Fibroblast of pulmonary artery (primary cell): Measurements from ENCODE around the gene FOXP4.

Experiments used
- DNase-seq: peaks from one replicate; pipeline ENCODE4 v3.0.0-alpha.2; 2010; ENCODE audit warnings: low read depth
- H3K4me3 ChIP-seq: replicated peaks from 2 replicates; pipeline ENCODE4 v1.5.1; 2011; ENCODE audit warnings: low read depth, mild to moderate bottlenecking, control low read depth, low read length, moderate library complexity
- CTCF ChIP-seq: IDR thresholded peaks from 2 replicates; pipeline ENCODE4 v1.5.1; 2011; ENCODE audit warnings: mild to moderate bottlenecking, control low read depth, low read length, inconsistent platforms; ENCODE audit errors: missing control alignments

FOXP4 gene

GRCh38 chr6:41598670-41599014 is 52.5 kb downstream of the FOXP4 start:
- no peak for DNase-seq
- no peak overlapping the region for H3K4me3 ChIP-seq
- TF ChIP-seq CTCF, result no peak

- no peak overlapping the region for H3K4me3 ChIP-seq
- no peak for TF ChIP-seq CTCF
- no peak for DNase-seq
Observed at GRCh38 chr6:41599015-41599851, 53.1 kb downstream of the FOXP4 start.

GRCh38 chr6:41599852-41600445 is 53.8 kb downstream of the FOXP4 start:
- no peak overlapping the region for H3K4me3 ChIP-seq
- DNase-seq, result no peak
- no peak for TF ChIP-seq CTCF

GRCh38 chr6:41600499-41601247 is 54.5 kb downstream of the FOXP4 start:
- DNase-seq, result no peak
- no peak for TF ChIP-seq CTCF
- no peak overlapping the region for H3K4me3 ChIP-seq

DNA sequence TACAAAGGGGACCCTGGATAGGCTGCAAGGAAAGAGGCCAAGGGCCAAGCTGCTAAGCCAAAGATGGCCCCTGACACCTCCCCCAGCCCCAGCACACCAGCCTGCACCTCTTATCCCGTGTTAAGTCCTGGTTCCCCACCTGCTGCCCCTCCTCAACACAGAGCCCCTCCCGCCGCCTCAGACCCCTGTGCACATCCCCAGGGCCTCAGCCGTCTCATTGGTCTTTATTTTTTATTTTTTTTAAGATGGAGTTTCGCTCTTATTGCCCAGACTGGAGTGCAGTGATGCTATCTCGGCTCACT is 55.0 kb downstream of the FOXP4 start:
- no peak for TF ChIP-seq CTCF
- DNase-seq, result no peak
- no peak overlapping the region for H3K4me3 ChIP-seq

DNA sequence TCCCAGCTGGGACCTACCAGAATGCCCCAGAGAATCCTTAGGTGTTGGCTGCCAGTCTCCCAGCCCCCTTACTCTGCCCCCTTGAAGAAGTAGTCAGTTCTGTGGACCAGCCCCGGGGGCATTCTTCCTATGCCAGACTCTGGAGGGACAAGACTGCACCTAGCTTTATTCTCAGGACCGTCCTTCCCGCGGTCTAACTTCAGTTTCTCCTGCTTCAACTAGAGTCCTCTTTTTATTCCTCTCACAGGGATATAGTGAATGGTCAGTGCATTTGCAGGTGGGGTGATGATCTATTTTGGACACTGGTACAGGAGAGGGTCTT is 56.2 kb downstream of the FOXP4 start:
- TF ChIP-seq CTCF, result no peak
- no peak for DNase-seq
- no peak overlapping the region for H3K4me3 ChIP-seq
